Measurements from ENCODE around the gene PDIA5. TPM values are rescaled to one million over a fixed set of nuclear protein-coding genes. Genes with fewer than 3 reads are reported as not detected.
A peak's percentile ranks its signal among the peaks of the same experiment; 100 is the strongest.

Gene PDIA5
- total and polyA plus RNA-seq, 3 donors from 2014 or later: 49.6 to 76.8 (median 76.0) TPM

DNA sequence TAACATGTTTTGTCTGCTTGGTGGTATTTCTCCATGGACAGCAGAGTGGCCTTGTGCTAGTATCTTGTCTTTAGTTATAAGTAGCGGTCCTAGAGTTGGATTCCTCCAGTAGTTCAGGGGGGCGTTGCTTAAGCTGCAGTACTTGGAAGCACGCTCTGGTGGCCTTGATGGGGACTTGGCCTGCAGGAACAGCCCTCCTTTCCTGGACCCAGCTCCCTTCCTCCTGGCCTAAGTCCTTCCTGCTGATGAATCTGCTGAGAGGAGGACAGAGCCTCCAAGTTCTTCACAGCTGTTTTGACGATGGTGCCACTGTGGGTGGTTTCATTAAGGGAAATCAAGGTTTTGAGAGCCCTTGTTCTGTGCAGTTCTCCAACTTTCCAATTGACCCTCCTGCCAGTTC lies 96.3 kb downstream of the PDIA5 start:
- TF ChIP-seq POLR2A (IDR thresholded peaks at IDR 0.05) (no peak), CTCF (IDR thresholded peaks at IDR 0.05) (no peak)
- no peak overlapping the region for H3K4me3 ChIP-seq
- peaks cover 7% of the 10 kb centered on the region for H3K4me1 ChIP-seq
- H3K27me3 ChIP-seq: no peaks in the 10 kb centered on the region
- H3K36me3 ChIP-seq (ENCODE audit: low read depth, missing control alignments): no peaks in the 10 kb centered on the region
- WGBS, 2 donors: 31 to 55% methylated on average over 4 of the region's 4 CpGs
- no peak overlapping the region for H3K27ac ChIP-seq
- intact Hi-C loops (cut with DNase I; ENCODE audit: low total_unique reads): no loop called here
- H3K9me3 ChIP-seq: no peaks in the 10 kb centered on the region
- peak; percentile 55 for DNase-seq

- DNase-seq: no peak
- Histone ChIP-seq H3K27me3 (no peaks in the 10 kb centered on the region), H3K9me3 (no peaks in the 10 kb centered on the region), H3K36me3 (ENCODE audit: low read depth, missing control alignments) (no peaks in the 10 kb centered on the region), H3K4me1 (peaks cover 7% of the 10 kb centered on the region), H3K27ac (no peak overlapping the region), H3K4me3 (no peak overlapping the region)
- TF ChIP-seq CTCF (IDR thresholded peaks at IDR 0.05) (no peak), POLR2A (IDR thresholded peaks at IDR 0.05) (no peak)
- WGBS, 2 donors: 94 to 98% methylated on average over 1 of the region's 1 CpG
- intact Hi-C loops (cut with DNase I; ENCODE audit: low total_unique reads): no loop called here
Observed at GRCh38 chr3:123165163-123165562, 98.3 kb downstream of the PDIA5 start.

DNA sequence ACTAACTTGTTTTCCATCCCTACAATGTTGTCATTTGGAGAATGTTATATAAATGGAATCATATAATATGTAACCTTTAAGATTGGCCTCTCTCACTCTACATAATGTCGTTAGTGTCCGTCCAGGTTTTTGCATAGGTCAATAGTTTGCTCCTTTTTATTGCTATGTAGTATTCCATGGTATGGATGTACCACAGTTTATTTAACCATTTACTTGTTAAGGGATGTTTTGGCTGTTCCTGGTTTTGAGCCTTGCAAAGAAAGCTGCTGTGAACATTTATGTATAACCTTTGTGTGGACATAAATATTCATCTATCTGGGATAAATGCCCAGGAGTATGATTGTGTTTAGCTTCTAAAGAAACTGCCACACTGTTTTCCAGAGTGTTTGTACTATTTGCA lies 100.9 kb downstream of the PDIA5 start:
- peaks cover 7% of the 10 kb centered on the region for H3K4me1 ChIP-seq
- 92 to 94% methylated on average over 2 of the region's 2 CpGs for WGBS, 2 donors
- DNase-seq: no peak
- H3K9me3 ChIP-seq: no peaks in the 10 kb centered on the region
- no peaks in the 10 kb centered on the region for H3K36me3 ChIP-seq (ENCODE audit: low read depth, missing control alignments)
- H3K27me3 ChIP-seq: no peaks in the 10 kb centered on the region
- no peak overlapping the region for H3K4me3 ChIP-seq
- intact Hi-C loops (cut with DNase I; ENCODE audit: low total_unique reads): no loop called here
- H3K27ac ChIP-seq: no peak overlapping the region
- TF ChIP-seq CTCF (IDR thresholded peaks at IDR 0.05): no peak
- no peak for TF ChIP-seq POLR2A (IDR thresholded peaks at IDR 0.05)

- DNase-seq: no peak
- no peak overlapping the region for H3K4me3 ChIP-seq
- TF ChIP-seq POLR2A (IDR thresholded peaks at IDR 0.05): no peak
- no peak for TF ChIP-seq CTCF (IDR thresholded peaks at IDR 0.05)
- H3K27me3 ChIP-seq: no peaks in the 10 kb centered on the region
- intact Hi-C loops (cut with DNase I; ENCODE audit: low total_unique reads): no loop called here
- H3K27ac ChIP-seq: no peak overlapping the region
- H3K9me3 ChIP-seq: no peaks in the 10 kb centered on the region
- no peaks in the 10 kb centered on the region for H3K36me3 ChIP-seq (ENCODE audit: low read depth, missing control alignments)
- H3K4me1 ChIP-seq: peaks cover 3% of the 10 kb centered on the region
Observed at GRCh38 chr3:123168122-123168521, 101.3 kb downstream of the PDIA5 start.

DNA sequence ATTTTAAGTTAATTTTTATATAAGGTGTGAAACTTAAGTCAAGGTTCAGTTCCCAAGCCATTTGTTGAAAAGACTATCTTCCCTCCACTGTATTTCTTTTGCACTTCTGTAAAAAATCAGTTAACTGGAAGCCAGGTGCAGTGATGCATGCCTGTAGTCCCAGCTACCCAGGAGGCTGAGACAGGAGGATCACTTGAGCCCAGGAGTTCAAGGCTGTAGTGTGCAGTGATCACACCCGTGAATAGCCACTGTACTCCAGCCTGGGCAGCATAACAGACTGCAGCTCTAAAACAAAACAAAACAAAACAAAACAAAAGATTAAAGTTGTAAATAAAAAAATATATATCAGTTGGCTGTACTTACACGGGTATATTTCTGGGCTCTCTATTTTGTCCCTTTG lies 101.8 kb downstream of the PDIA5 start:
- intact Hi-C loops (cut with DNase I; ENCODE audit: low total_unique reads): no loop called here
- Histone ChIP-seq H3K27ac (no peak overlapping the region), H3K4me1 (no peaks in the 10 kb centered on the region), H3K9me3 (no peaks in the 10 kb centered on the region), H3K4me3 (no peak overlapping the region), H3K27me3 (no peaks in the 10 kb centered on the region), H3K36me3 (ENCODE audit: low read depth, missing control alignments) (no peaks in the 10 kb centered on the region)
- no peak for TF ChIP-seq CTCF (IDR thresholded peaks at IDR 0.05)
- DNase-seq: no peak
- 58 to 70% methylated on average over 2 of the region's 2 CpGs for WGBS, 2 donors

All from testis (tissue), 3 donors.